ENCODE measurements around the gene KSR2. TPM values are rescaled to one million over a fixed set of nuclear protein-coding genes. Genes with fewer than 3 reads are reported as not detected.
A peak's percentile ranks its signal among the peaks of the same experiment; 100 is the strongest.

KSR2 gene
- total RNA-seq, 1 experiment from 2014 or later = 0.06 TPM

DNA sequence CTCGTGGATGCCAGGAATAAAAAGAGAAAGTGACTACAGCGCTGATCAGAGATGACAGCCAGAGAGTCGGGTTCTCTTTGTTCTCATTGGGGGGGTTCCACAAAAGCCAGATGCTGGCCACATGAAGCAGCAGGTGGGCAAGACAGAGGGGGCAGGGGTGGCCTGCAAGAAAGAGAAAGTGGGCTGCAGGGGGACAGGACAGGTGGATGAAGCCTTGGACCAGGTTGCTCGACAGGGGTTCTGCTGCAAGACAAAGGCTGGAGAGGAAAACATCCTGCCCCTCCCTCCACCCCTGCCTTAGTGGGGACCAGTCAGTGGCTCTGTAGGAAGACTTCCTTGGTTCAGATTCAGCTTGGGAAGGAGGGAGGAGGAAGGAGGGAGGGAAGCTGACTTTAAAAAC lies 126.2 kb downstream of the KSR2 start:
- Histone ChIP-seq H3K27me3 (no peaks in the 10 kb centered on the region), H3K9me3 (replicated peaks) (no peaks in the 10 kb centered on the region), H3K4me1 (no peaks in the 10 kb centered on the region), H3K27ac (no peak overlapping the region), H3K36me3 (no peaks in the 10 kb centered on the region), H3K4me3 (no peak overlapping the region)
- DNase-seq = no peak

GRCh38 chr12:117842220-117842619 lies 126.6 kb downstream of the KSR2 start:
- H3K9me3 ChIP-seq (replicated peaks) = no peaks in the 10 kb centered on the region
- H3K36me3 ChIP-seq = no peaks in the 10 kb centered on the region
- no peaks in the 10 kb centered on the region for H3K27me3 ChIP-seq
- DNase-seq = no peak
- no peak overlapping the region for H3K4me3 ChIP-seq
- no peak overlapping the region for H3K27ac ChIP-seq
- H3K4me1 ChIP-seq = no peaks in the 10 kb centered on the region

DNA sequence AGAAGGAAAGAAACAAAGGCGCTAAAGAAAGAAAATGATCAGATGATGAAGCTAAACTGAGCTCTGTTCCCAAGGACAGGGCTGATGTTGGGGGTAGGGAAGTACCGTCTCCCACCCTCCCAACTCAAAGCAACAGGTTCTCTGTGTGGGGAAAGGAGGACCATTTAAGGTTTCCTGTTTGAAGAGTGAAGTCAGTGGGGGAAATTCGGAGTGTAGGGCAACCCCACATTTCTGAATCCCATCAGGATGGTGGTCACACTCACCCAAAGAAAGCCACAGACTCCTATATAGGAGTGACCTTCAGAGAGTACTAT lies 131.1 kb downstream of the KSR2 start:
- Histone ChIP-seq H3K9me3 (replicated peaks) (no peaks in the 10 kb centered on the region), H3K4me1 (no peaks in the 10 kb centered on the region), H3K36me3 (no peaks in the 10 kb centered on the region), H3K4me3 (no peak overlapping the region), H3K27me3 (no peaks in the 10 kb centered on the region), H3K27ac (no peak overlapping the region)
- DNase-seq = no peak

GRCh38 chr12:117836999-117837736 lies 131.6 kb downstream of the KSR2 start:
- H3K27me3 ChIP-seq = no peaks in the 10 kb centered on the region
- peak; percentile 51 to 83 for DNase-seq
- no peak overlapping the region for H3K27ac ChIP-seq
- no peaks in the 10 kb centered on the region for H3K4me1 ChIP-seq
- no peaks in the 10 kb centered on the region for H3K9me3 ChIP-seq (replicated peaks)
- H3K36me3 ChIP-seq = no peaks in the 10 kb centered on the region
- no peak overlapping the region for H3K4me3 ChIP-seq

DNA sequence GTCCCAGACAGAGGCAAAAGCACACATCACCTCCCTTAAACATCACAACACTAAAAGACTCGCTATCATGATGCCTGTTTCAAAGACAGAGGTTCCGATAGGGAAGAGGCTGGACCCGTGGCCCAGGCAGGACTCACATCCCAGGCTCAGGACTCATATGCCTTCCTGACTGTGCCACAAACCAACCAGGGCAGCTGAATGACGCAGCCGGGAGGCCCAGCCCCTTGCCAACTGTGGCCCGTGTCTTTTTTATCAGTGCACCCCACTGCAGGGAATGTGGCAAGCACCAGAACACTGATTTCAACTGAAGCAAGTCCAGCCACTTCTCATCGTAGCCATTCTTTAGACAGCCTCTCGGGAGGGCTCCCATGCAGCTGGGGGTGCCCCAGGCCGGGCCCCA lies 132.3 kb downstream of the KSR2 start:
- DNase-seq = no peak
- H3K4me1 ChIP-seq = no peaks in the 10 kb centered on the region
- H3K36me3 ChIP-seq = no peaks in the 10 kb centered on the region
- H3K4me3 ChIP-seq = no peak overlapping the region
- H3K27ac ChIP-seq = no peak overlapping the region
- H3K27me3 ChIP-seq = no peaks in the 10 kb centered on the region
- H3K9me3 ChIP-seq (replicated peaks) = no peaks in the 10 kb centered on the region

GRCh38 chr12:117835156-117835555 lies 133.6 kb downstream of the KSR2 start:
- Histone ChIP-seq H3K4me1 (peaks cover 6% of the 10 kb centered on the region), H3K27ac (no peak overlapping the region), H3K4me3 (no peak overlapping the region), H3K27me3 (no peaks in the 10 kb centered on the region), H3K36me3 (no peaks in the 10 kb centered on the region), H3K9me3 (replicated peaks) (no peaks in the 10 kb centered on the region)
- no peak for DNase-seq

- peaks cover 7% of the 10 kb centered on the region for H3K9me3 ChIP-seq (replicated peaks)
- H3K27me3 ChIP-seq = no peaks in the 10 kb centered on the region
- no peaks in the 10 kb centered on the region for H3K36me3 ChIP-seq
- no peak overlapping the region for H3K4me3 ChIP-seq
- H3K4me1 ChIP-seq = peaks cover 6% of the 10 kb centered on the region
- no peak for DNase-seq
- no peak overlapping the region for H3K27ac ChIP-seq
Measured at GRCh38 chr12:117832459-117833457, 136.0 kb downstream of the KSR2 start.

GRCh38 chr12:117830471-117830870 lies 138.3 kb downstream of the KSR2 start:
- Histone ChIP-seq H3K27ac (no peak overlapping the region), H3K9me3 (replicated peaks) (peaks cover 7% of the 10 kb centered on the region), H3K4me3 (no peak overlapping the region), H3K36me3 (no peaks in the 10 kb centered on the region), H3K27me3 (no peaks in the 10 kb centered on the region), H3K4me1 (peaks cover 6% of the 10 kb centered on the region)
- peak; percentile 13 to 52 for DNase-seq

DNA sequence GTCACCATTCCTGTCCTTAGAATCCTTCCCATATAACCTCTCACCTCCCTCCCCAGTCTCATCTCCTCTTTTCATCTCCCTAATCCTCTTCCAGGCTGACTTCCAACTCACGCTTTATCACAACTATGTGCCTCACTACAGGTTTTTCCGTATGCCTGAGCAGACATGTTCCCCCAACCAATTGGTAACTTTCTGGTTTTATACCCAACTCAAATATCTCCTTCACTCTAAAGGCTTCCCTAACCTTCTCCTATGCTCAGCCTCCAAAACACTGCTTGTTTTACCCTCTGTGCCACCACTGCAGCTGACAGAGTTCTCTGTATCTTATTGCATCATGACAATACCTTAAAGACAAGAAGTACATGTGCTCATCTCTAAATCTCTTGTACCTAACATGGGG lies 139.7 kb downstream of the KSR2 start:
- Histone ChIP-seq H3K27ac (no peak overlapping the region), H3K4me3 (no peak overlapping the region), H3K36me3 (no peaks in the 10 kb centered on the region), H3K4me1 (peaks cover 6% of the 10 kb centered on the region), H3K27me3 (no peaks in the 10 kb centered on the region), H3K9me3 (replicated peaks) (peaks cover 7% of the 10 kb centered on the region)
- DNase-seq = no peak

- peaks cover 7% of the 10 kb centered on the region for H3K9me3 ChIP-seq (replicated peaks)
- no peak overlapping the region for H3K27ac ChIP-seq
- H3K36me3 ChIP-seq = no peaks in the 10 kb centered on the region
- DNase-seq = no peak
- H3K4me3 ChIP-seq = no peak overlapping the region
- peaks cover 6% of the 10 kb centered on the region for H3K4me1 ChIP-seq
- no peaks in the 10 kb centered on the region for H3K27me3 ChIP-seq
Measured at GRCh38 chr12:117827660-117828059, 141.1 kb downstream of the KSR2 start.

- H3K9me3 ChIP-seq (replicated peaks) = peaks cover 7% of the 10 kb centered on the region
- DNase-seq = no peak
- peaks cover 6% of the 10 kb centered on the region for H3K4me1 ChIP-seq
- H3K36me3 ChIP-seq = no peaks in the 10 kb centered on the region
- H3K27me3 ChIP-seq = no peaks in the 10 kb centered on the region
- no peak overlapping the region for H3K27ac ChIP-seq
- no peak overlapping the region for H3K4me3 ChIP-seq
Measured at GRCh38 chr12:117825827-117826226, 143.0 kb downstream of the KSR2 start.

DNA sequence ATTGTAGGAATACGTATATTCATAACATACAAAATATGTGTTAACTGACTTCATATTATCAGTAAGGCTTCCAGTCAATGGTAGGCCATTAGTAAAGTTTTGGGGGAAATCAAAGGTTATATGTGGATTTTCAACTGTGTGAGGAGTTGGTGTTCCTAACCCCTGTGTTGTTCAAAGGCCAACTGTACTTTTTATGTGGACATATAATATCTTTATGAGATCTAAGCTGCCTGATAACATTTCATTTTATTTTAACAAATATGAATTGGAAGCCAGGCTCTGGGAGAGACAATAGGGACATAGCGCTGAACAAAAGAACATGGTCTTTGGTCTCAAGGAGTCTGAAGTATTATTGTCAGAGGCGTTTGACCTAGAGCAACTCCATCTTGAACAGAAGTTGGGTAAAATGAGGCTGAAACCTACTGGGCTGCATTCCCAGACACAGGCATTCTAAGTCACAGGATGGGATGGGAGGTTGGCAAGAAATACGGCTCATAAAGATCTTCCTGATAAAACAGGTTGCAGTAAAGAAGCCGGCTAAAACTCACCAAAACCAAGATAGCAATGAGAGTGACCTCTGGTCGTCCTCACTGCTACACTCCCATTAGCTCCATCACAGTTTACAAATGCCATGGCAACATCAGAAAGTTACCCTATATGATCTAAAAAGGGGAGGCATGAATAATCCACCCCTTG lies 147.2 kb downstream of the KSR2 start:
- H3K4me1 ChIP-seq = no peaks in the 10 kb centered on the region
- no peak for DNase-seq
- no peaks in the 10 kb centered on the region for H3K9me3 ChIP-seq (replicated peaks)
- H3K27ac ChIP-seq = no peak overlapping the region
- H3K4me3 ChIP-seq = no peak overlapping the region
- H3K27me3 ChIP-seq = no peaks in the 10 kb centered on the region
- no peaks in the 10 kb centered on the region for H3K36me3 ChIP-seq

DNA sequence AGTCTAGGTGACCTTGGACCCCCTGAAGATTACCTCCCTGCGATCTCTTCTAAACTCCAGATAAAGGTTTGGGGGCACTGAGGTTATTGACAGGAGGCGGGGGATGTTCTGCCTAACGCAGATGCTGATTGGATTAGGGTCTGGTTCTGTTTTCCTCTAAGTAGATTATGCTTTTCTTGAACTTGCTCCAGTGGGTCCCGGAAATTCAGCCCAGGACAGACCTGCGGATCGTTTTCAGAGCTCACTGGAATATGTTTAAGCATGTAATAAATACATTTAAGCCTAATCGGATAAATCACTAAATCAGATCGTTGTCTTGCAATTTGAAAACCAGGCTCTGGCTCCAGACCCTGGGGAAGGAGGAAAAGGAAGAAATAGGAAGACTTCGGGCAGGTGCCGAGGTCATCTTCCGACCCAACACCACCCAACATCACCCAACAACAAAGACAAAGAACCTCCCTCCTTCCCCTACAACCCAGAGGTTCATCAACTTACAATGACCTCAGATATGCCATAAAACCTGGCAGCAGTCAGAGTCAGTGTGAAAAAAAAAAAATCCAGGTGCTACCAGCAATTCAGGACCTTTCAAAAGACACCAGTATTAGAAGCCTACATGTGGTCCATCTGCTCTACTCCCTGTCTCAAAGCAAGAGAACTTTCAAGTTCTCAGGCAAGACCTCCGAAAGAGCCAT lies 148.4 kb downstream of the KSR2 start:
- Histone ChIP-seq H3K4me1 (no peaks in the 10 kb centered on the region), H3K4me3 (no peak overlapping the region), H3K9me3 (replicated peaks) (no peaks in the 10 kb centered on the region), H3K36me3 (no peaks in the 10 kb centered on the region), H3K27me3 (no peaks in the 10 kb centered on the region), H3K27ac (no peak overlapping the region)
- no peak for DNase-seq

DNA sequence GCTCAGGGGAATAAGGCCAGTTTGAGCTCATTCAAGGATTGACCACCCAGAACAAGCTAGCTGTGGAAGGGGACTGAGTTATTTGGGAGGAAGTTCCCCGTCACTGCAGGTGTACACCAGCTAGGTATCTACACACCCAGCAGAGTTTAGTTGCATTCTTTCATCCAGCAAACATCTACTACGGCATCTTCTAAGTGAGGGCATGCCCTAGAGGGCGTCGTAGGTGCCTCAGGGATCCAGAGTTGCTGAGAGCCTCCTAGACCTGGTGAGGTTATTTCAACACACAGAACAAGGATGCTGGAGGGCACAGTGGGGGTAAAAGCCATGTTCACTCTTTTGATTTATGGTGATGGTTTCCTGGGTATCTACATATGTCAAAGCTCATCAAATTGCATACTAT lies 149.6 kb downstream of the KSR2 start:
- DNase-seq = no peak
- H3K27me3 ChIP-seq = no peaks in the 10 kb centered on the region
- no peaks in the 10 kb centered on the region for H3K9me3 ChIP-seq (replicated peaks)
- H3K4me1 ChIP-seq = no peaks in the 10 kb centered on the region
- H3K36me3 ChIP-seq = no peaks in the 10 kb centered on the region
- no peak overlapping the region for H3K27ac ChIP-seq
- H3K4me3 ChIP-seq = no peak overlapping the region
